Naive thymus-derived CD4-positive, alpha-beta T cell (primary cell): ENCODE data around the gene ZNF195. TPM values are rescaled to one million over a fixed set of nuclear protein-coding genes. Genes with fewer than 3 reads are reported as not detected.

Experiments used
- ATAC-seq: fragments of 150-1000 bp; cut with Tn5 transposase; 2 replicates; pipeline ENCODE4 v1.10.0; 2021; ENCODE audit warnings: mild to moderate bottlenecking, moderate library complexity
- CTCF ChIA-PET: fragments of 350-600 bp; sonication (Branson Sonifier 250); formaldehyde crosslinking; loops from one replicate; lab custom pipeline; 2021; ENCODE audit warnings: antibody characterized with exemption; lab: Charles Lee
- POLR2A ChIA-PET: fragments of 350-600 bp; sonication (Branson Sonifier 250); formaldehyde crosslinking; loops from one replicate; lab custom pipeline; 2021; ENCODE audit warnings: antibody characterized with exemption, inconsistent platforms; lab: Charles Lee
- DNase-seq, 9 donors: peaks; one replicate each; pipeline versions ENCODE4 v3.0.0 to v3.0.0-alpha.2; 2020 to 2022; ENCODE audit warnings: mixed read lengths in 1 of 9
- H3K27ac ChIP-seq: one replicate; pipeline ENCODE4 v1.7.0; 2013; ENCODE audit warnings: mild to moderate bottlenecking, low read depth, low read length, moderate library complexity
- H3K27me3 ChIP-seq, 2 donors: one replicate each; pipeline ENCODE4 v1.7.0; 2013; ENCODE audit warnings: low read length in 2 of 2, mild to moderate bottlenecking in 2 of 2, moderate library complexity in 2 of 2; ENCODE audit not compliant: control insufficient read depth in 2 of 2, insufficient read depth in 2 of 2
- H3K36me3 ChIP-seq, 3 experiments: 1 replicate in 2 of 3; 2 replicates in 1 of 3; pipeline ENCODE4 v1.7.0; 2013; ENCODE audit warnings: low read length in 3 of 3, mild to moderate bottlenecking in 3 of 3, moderate library complexity in 1 of 3; ENCODE audit not compliant: insufficient read depth in 3 of 3, control insufficient read depth in 2 of 3
- H3K4me1 ChIP-seq, 2 donors: one replicate each; pipeline ENCODE4 v1.7.0; 2013; ENCODE audit warnings: low read length in 2 of 2, mild to moderate bottlenecking in 2 of 2, moderate library complexity in 1 of 2; ENCODE audit not compliant: control insufficient read depth in 2 of 2, insufficient read depth in 2 of 2
- H3K4me3 ChIP-seq: 2 replicates; pipeline ENCODE4 v1.7.0; 2013; ENCODE audit warnings: mild to moderate bottlenecking, low read length
- H3K9me3 ChIP-seq, 3 experiments: 1 replicate in 2 of 3; 2 replicates in 1 of 3; pipeline ENCODE4 v1.7.0; 2013; ENCODE audit warnings: low read length in 3 of 3; ENCODE audit not compliant: control insufficient read depth in 2 of 3
- H3K27ac Mint-ChIP-seq, 9 donors: one replicate each; pipeline ENCODE4 v1.8.0; 2020 to 2022; ENCODE audit warnings: mixed read lengths in 9 of 9, mild to moderate bottlenecking in 8 of 9, moderate library complexity in 5 of 9, inconsistent platforms in 2 of 9
- H3K27me3 Mint-ChIP-seq, 5 donors: one replicate each; pipeline ENCODE4 v1.8.0; 2021 to 2022; ENCODE audit warnings: mixed read lengths in 5 of 5, mild to moderate bottlenecking in 1 of 5
- H3K36me3 Mint-ChIP-seq, 5 donors: one replicate each; pipeline ENCODE4 v1.8.0; 2020 to 2022; ENCODE audit warnings: mixed read lengths in 5 of 5, mild to moderate bottlenecking in 3 of 5, inconsistent platforms in 1 of 5
- H3K4me1 Mint-ChIP-seq, 7 donors: one replicate each; pipeline ENCODE4 v1.8.0; 2020 to 2022; ENCODE audit warnings: mixed read lengths in 7 of 7, mild to moderate bottlenecking in 3 of 7, inconsistent platforms in 1 of 7
- H3K4me3 Mint-ChIP-seq, 10 donors: one replicate each; pipeline ENCODE4 v1.8.0; 2020 to 2022; ENCODE audit warnings: mild to moderate bottlenecking in 10 of 10, mixed read lengths in 10 of 10, moderate library complexity in 6 of 10, inconsistent platforms in 2 of 10
- H3K9me3 Mint-ChIP-seq, 11 donors: one replicate each; pipeline ENCODE4 v1.8.0; 2020 to 2022; ENCODE audit warnings: mixed read lengths in 11 of 11, mild to moderate bottlenecking in 4 of 11, inconsistent platforms in 1 of 11, moderate library complexity in 1 of 11
- intact Hi-C, 2 donors: fragments of 100-400 bp; cut with micrococcal nuclease; formaldehyde crosslinking; loops; one replicate each; pipeline ENCODE4 v1.15.1; 2023
- polyA plus RNA-seq, 2 donors: library from polyadenylated mRNA; unstranded; fragments of 300-500 nt; fragmentation: Illumina TruSeq; gene quantifications; one replicate each; pipeline ENCODE4 v1.2.3, GENCODE V29; 2021
- total RNA-seq, 6 experiments: library from RNA in 5 of 6; stranded (reverse) in 5 of 6; gene quantifications; 1 replicate in 5 of 6; 2 replicates in 1 of 6; pipeline ENCODE4 v1.2.3 and lab custom pipeline; 2021 to 2026

Gene ZNF195
- total and polyA plus RNA-seq, 7 experiments from 2014 or later: 18.4 to 39.0 (median 29.9) TPM

DNA sequence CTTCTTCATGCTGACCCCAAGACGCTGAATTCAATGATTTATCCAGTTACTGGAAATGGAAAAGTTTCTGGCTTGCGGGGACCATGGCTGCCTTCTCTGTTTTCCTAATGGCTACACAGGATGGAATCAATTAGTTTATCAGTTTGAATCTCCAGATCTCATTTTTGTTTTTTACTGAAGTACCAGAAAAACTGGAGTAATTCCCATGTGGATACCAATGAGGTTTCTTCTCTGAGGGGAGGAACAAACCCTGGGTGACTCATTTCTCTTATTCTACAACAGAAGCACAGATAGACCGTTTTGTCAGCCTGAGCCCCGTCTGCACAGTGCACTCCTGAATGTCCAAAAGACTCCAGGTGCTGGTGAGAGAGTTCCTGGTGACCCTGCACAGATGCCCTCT lies 3.4 kb downstream of the ZNF195 start:
- POLR2A ChIA-PET: no interaction called here
- intact Hi-C loops: loop anchor here (5.0 kb wide), 3 partner anchors 422 to 483 kb away; partner anchors contain the start of gene NUP98 (in 1 of the 2)

DNA sequence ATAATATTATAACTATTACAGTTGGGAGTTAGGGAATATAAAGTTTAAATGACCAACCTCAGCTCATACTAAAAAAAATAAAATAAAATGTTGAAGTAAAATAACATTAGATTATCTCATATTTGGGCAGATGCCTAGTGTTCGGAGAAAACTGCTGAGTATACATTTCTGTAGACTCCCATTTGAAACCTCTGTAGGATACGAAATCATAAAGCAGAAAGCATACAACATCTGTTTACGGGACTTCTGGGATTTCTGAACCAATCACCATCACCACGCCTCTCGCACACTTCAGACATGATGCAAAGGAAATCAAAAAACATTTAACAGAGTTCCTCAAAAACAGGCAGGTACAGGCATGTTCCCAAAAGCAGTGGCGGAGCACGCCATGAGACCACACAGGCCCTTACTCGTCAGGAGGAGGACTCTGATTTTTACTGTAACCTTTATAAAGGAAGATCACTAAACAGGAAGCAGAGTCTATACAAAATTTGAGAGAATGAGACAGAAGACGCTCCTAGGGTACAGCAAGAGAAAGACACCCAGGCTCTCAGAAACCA lies 8.6 kb downstream of the ZNF195 start:
- ChIA-PET POLR2A (no interaction called here), CTCF (no interaction called here)
- Mint-ChIP-seq H3K36me3 (peaks cover 45 to 93% (median 87%) of the 10 kb centered on the region in 5 donors), H3K9me3 (peaks cover 0 to 82% (median 34%) of the 10 kb centered on the region in 11 donors), H3K4me1 (peaks cover 5 to 22% (median 12%) of the 10 kb centered on the region in 7 donors), H3K27me3 (no peaks in the 10 kb centered on the region), H3K4me3 (no peak overlapping the region), H3K27ac (no peak overlapping the region)
- ATAC-seq: no peak
- Histone ChIP-seq H3K36me3 (peaks cover 25 to 93% (median 28%) of the 10 kb centered on the region in 3 experiments), H3K4me3 (no peak overlapping the region), H3K27me3 (no peaks in the 10 kb centered on the region), H3K9me3 (peaks cover 0 to 16% (median 0%) of the 10 kb centered on the region in 3 experiments), H3K4me1 (no peaks in the 10 kb centered on the region), H3K27ac (no peak overlapping the region)
- intact Hi-C loops: no loop called here
- DNase-seq: no peak

More for the DNA sequence above, 3.4 kb downstream of the ZNF195 start:
- Histone ChIP-seq H3K9me3 (no peaks in the 10 kb centered on the region), H3K27me3 (no peaks in the 10 kb centered on the region), H3K4me3 (no peak overlapping the region), H3K4me1 (peaks cover 17 to 23% of the 10 kb centered on the region in 2 donors), H3K36me3 (peaks cover 10 to 49% (median 11%) of the 10 kb centered on the region in 3 experiments), H3K27ac (no peak overlapping the region)
- H3K27ac Mint-ChIP-seq: peak overlapping the region in 3 of 9 donors; percentile 23 to 51 (median 34)
- no peak for DNase-seq
- CTCF ChIA-PET: no interaction called here
- H3K27me3 Mint-ChIP-seq: no peaks in the 10 kb centered on the region
- peaks cover 0 to 39% (median 10%) of the 10 kb centered on the region in 11 donors for H3K9me3 Mint-ChIP-seq
- peaks cover 25 to 78% (median 67%) of the 10 kb centered on the region in 5 donors for H3K36me3 Mint-ChIP-seq
- peaks cover 32 to 70% (median 59%) of the 10 kb centered on the region in 7 donors for H3K4me1 Mint-ChIP-seq
- ATAC-seq: no peak
- peak overlapping the region in 4 of 10 donors; percentile 23 to 54 (median 47) for H3K4me3 Mint-ChIP-seq

DNA sequence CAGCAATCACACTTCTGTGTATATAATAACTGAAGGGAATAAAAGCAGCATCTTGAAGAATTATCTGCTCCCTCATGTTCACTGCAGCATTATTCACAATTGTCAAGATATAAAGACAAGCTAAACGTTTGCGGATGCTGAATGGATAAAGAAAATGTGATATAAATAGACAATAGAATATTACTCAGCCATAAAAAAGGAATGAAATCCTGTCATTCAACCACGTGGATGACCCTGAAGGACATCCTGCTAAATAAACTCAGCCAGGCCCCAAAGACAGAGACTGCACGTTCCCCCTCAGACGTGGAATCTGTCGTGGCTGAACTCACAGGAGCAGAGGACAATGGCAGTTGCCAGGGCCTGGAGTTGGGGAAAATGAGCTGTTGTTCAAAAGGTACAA lies 9.6 kb downstream of the ZNF195 start:
- ChIA-PET CTCF (no interaction called here), POLR2A (interaction anchor here (1.7 kb wide), 1 partner anchor 9 kb away, joined by 5 read pairs; the partner anchor contains the start of gene ZNF195)
- Mint-ChIP-seq H3K27ac (no peak overlapping the region), H3K4me3 (no peak overlapping the region), H3K9me3 (peaks cover 0 to 88% (median 41%) of the 10 kb centered on the region in 11 donors), H3K36me3 (peaks cover 49 to 95% (median 93%) of the 10 kb centered on the region in 5 donors), H3K27me3 (no peaks in the 10 kb centered on the region), H3K4me1 (peaks cover 3 to 19% (median 12%) of the 10 kb centered on the region in 7 donors)
- no peak for ATAC-seq
- no peaks in the 10 kb centered on the region for H3K4me1 ChIP-seq
- peaks cover 0 to 25% (median 0%) of the 10 kb centered on the region in 3 experiments for H3K9me3 ChIP-seq
- no peaks in the 10 kb centered on the region for H3K27me3 ChIP-seq
- no peak for DNase-seq
- H3K4me3 ChIP-seq: no peak overlapping the region
- H3K27ac ChIP-seq: no peak overlapping the region
- peaks cover 34 to 96% (median 35%) of the 10 kb centered on the region in 3 experiments for H3K36me3 ChIP-seq
- intact Hi-C loops: no loop called here

DNA sequence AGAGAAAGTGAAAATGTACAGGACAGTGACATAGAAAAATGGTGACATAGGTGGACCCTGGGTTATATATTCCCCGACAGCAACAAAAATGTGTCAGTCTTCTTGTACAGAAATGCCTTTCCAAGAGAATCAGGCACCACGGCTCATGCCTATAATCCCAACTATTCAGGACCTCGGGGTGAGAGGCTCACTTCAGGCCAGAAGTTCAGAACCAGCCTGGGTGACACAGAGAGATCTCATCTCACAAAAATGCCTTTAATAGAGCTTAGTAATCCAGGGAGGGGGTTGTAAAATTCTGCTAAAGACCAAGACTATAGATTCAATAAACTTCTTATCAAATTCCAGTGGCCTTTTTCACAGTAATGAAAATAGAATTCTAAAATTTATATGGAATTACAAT lies 10.7 kb downstream of the ZNF195 start:
- H3K27ac ChIP-seq: no peak overlapping the region
- intact Hi-C loops: no loop called here
- H3K36me3 Mint-ChIP-seq: peaks cover 51 to 95% (median 93%) of the 10 kb centered on the region in 5 donors
- ChIA-PET CTCF (no interaction called here), POLR2A (interaction anchor here (1.7 kb wide), 1 partner anchor 11 kb away, joined by 5 read pairs; the partner anchor contains the start of gene ZNF195)
- H3K27me3 Mint-ChIP-seq: no peaks in the 10 kb centered on the region
- DNase-seq (no peak), ATAC-seq (no peak)
- H3K4me1 ChIP-seq: no peaks in the 10 kb centered on the region
- H3K9me3 Mint-ChIP-seq: peaks cover 0 to 92% (median 49%) of the 10 kb centered on the region in 11 donors
- H3K36me3 ChIP-seq: peaks cover 35 to 97% (median 41%) of the 10 kb centered on the region in 3 experiments
- H3K4me3 Mint-ChIP-seq: no peak overlapping the region
- H3K27ac Mint-ChIP-seq: no peak overlapping the region
- H3K4me3 ChIP-seq: no peak overlapping the region
- peaks cover 0 to 35% (median 5%) of the 10 kb centered on the region in 3 experiments for H3K9me3 ChIP-seq
- no peaks in the 10 kb centered on the region for H3K27me3 ChIP-seq
- H3K4me1 Mint-ChIP-seq: peaks cover 0 to 9% (median 3%) of the 10 kb centered on the region in 7 donors

DNA sequence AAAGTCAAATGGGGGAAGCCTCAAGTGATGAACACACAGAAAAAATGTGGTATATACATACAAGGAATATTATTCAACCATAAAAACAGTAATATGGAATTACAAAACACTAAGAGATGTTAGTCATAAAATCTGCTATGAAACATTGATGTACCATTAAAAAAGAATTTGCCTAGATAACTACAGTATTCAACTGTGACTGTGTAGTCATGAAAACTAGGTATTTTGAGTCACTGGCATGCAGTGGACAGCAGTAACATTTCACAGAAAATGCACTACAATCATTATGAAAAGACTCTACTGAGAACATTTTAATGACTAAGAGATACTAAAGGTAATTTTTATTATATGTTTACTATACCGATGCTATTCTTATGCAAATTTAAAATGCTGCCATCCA lies 11.7 kb downstream of the ZNF195 start:
- H3K9me3 ChIP-seq: peaks cover 0 to 41% (median 12%) of the 10 kb centered on the region in 3 experiments

DNA sequence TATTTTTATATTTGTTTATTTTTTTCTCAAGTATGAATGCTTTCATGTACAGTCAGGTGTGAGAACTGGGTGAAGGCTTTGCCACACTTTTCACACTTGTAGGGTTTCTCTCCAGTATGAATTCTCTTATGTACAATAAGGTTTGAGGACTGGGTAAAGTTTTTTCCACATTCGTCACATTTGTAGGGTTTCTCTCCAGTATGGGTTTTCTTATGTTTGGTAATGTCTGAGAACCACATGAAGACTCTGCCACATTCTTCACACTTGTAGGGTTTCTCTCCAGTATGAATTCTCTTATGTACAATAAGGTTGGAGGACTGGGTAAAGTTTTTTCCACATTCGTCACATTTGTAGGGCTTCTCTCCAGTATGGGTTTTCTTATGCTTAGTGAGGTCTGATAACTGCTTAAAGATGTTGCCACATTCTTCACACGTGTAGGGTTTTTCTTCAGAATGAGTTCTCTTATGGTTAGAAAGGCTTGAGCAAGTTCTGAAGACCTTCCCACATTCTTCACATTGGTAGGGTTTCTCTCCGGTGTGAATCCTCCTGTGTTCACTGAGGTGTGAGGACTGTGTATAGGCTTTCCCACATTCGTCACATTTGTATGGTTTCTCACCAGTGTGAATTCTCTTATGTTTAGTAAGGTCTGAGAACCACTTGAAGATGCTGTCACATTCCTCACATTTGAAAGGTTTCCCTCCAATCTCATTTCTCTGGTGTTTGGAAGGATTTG lies 19.7 kb downstream of the ZNF195 start:
- peaks cover 17 to 90% (median 54%) of the 10 kb centered on the region in 3 experiments for H3K9me3 ChIP-seq
- intact Hi-C loops: no loop called here
- DNase-seq (no peak), ATAC-seq (no peak)
- Mint-ChIP-seq H3K36me3 (peaks cover 52 to 83% (median 77%) of the 10 kb centered on the region in 5 donors), H3K4me1 (peaks cover 0 to 8% (median 0%) of the 10 kb centered on the region in 7 donors), H3K27ac (no peak overlapping the region), H3K9me3 (peaks cover 20 to 78% (median 47%) of the 10 kb centered on the region in 11 donors), H3K4me3 (no peak overlapping the region), H3K27me3 (no peaks in the 10 kb centered on the region)
- ChIA-PET CTCF (no interaction called here), POLR2A (no interaction called here)
- H3K27me3 ChIP-seq: no peaks in the 10 kb centered on the region
- H3K4me1 ChIP-seq: no peaks in the 10 kb centered on the region
- H3K4me3 ChIP-seq: no peak overlapping the region
- H3K36me3 ChIP-seq: peaks cover 42 to 52% (median 49%) of the 10 kb centered on the region in 3 experiments
- no peak overlapping the region for H3K27ac ChIP-seq

More for the DNA sequence above, 11.7 kb downstream of the ZNF195 start:
- H3K4me3 Mint-ChIP-seq: no peak overlapping the region
- Histone ChIP-seq H3K27me3 (no peaks in the 10 kb centered on the region), H3K4me3 (no peak overlapping the region), H3K4me1 (no peaks in the 10 kb centered on the region), H3K36me3 (peaks cover 44 to 97% (median 49%) of the 10 kb centered on the region in 3 experiments), H3K27ac (no peak overlapping the region)
- ATAC-seq (no peak), DNase-seq (no peak)
- POLR2A ChIA-PET: no interaction called here
- peaks cover 4 to 92% (median 54%) of the 10 kb centered on the region in 11 donors for H3K9me3 Mint-ChIP-seq
- peaks cover 0 to 9% (median 2%) of the 10 kb centered on the region in 7 donors for H3K4me1 Mint-ChIP-seq
- no peaks in the 10 kb centered on the region for H3K27me3 Mint-ChIP-seq
- peaks cover 59 to 95% (median 93%) of the 10 kb centered on the region in 5 donors for H3K36me3 Mint-ChIP-seq
- CTCF ChIA-PET: no interaction called here
- intact Hi-C loops: no loop called here
- H3K27ac Mint-ChIP-seq: no peak overlapping the region
